VCaP (cell line): ENCODE measurements around the gene ESCO1.
"Not testable (repeated sequence)": the region's sequence is repeated elsewhere in the genome, so short reads cannot be mapped to it uniquely, and the experiment has no call there.

Experiments used
- H3K27ac ChIP-seq: fragments of 450-650 bp; 2 replicates; pipeline ENCODE4 v1.5.1; 2017
- CTCF ChIP-seq: fragments of 450-650 bp; conservative IDR thresholded peaks from 2 replicates; pipeline ENCODE4 v1.5.1; 2017; ENCODE audit warnings: mild to moderate bottlenecking, moderate library complexity

ESCO1 gene

GRCh38 chr18:21597620-21598019 is 2.9 kb downstream of the ESCO1 start:
- peak overlapping the region; percentile 98; the same call in 1 of the 2 replicates for H3K27ac ChIP-seq
- no peak for TF ChIP-seq CTCF

GRCh38 chr18:21593540-21594257 is 6.8 kb downstream of the ESCO1 start:
- no peak for TF ChIP-seq CTCF
- no peak overlapping the region for H3K27ac ChIP-seq

GRCh38 chr18:21592361-21592760 is 8.1 kb downstream of the ESCO1 start:
- not testable (repeated sequence) for H3K27ac ChIP-seq

- no peak for TF ChIP-seq CTCF
- H3K27ac ChIP-seq: no peak overlapping the region
These were observed 16.1 kb downstream of the ESCO1 start for GRCh38 chr18:21584391-21584790.

GRCh38 chr18:21575656-21576055 is 24.8 kb downstream of the ESCO1 start:
- no peak overlapping the region for H3K27ac ChIP-seq
- TF ChIP-seq CTCF: no peak

- no peak for TF ChIP-seq CTCF
- no peak overlapping the region for H3K27ac ChIP-seq
These were observed 28.7 kb downstream of the ESCO1 start for GRCh38 chr18:21571772-21572171.

- H3K27ac ChIP-seq: no peak overlapping the region
- TF ChIP-seq CTCF: no peak
These were observed 41.3 kb downstream of the ESCO1 start for GRCh38 chr18:21559195-21559594.

GRCh38 chr18:21557607-21558253 is 42.8 kb downstream of the ESCO1 start:
- H3K27ac ChIP-seq: no peak overlapping the region
- TF ChIP-seq CTCF: no peak
